Liver (tissue), 9 donors: ENCODE results near the gene SPAG9. TPM values are rescaled to one million over a fixed set of nuclear protein-coding genes. Genes with fewer than 3 reads are reported as not detected.
A peak's percentile ranks its signal among the peaks of the same experiment; 100 is the strongest.

ENCODE experiments used
- DNase-seq: peaks from one replicate; pipeline ENCODE4 v3.0.0-alpha.2; 2017; ENCODE audit warnings: low spot score
- H3K27ac ChIP-seq, 2 donors: one replicate each; pipeline ENCODE4 v1.7.0; 2013; ENCODE audit warnings: inconsistent platforms in 2 of 2, low read length in 2 of 2, control low read depth in 1 of 2, low read depth in 1 of 2, mild to moderate bottlenecking in 1 of 2
- H3K27me3 ChIP-seq, 4 donors: one replicate each; pipeline versions ENCODE4 v1.6.1 to v1.7.0; 2013; ENCODE audit warnings: low read length in 3 of 4, inconsistent platforms in 1 of 4, mild to moderate bottlenecking in 1 of 4, moderate library complexity in 1 of 4; ENCODE audit not compliant: control insufficient read depth in 4 of 4, insufficient read depth in 4 of 4
- H3K36me3 ChIP-seq, 4 donors: one replicate each; pipeline versions ENCODE4 v1.6.1 to v1.7.0; 2013; ENCODE audit warnings: low read length in 3 of 4, mild to moderate bottlenecking in 3 of 4, low read depth in 1 of 4, moderate library complexity in 1 of 4; ENCODE audit not compliant: control insufficient read depth in 4 of 4, insufficient read depth in 3 of 4
- H3K4me1 ChIP-seq, 4 donors: one replicate each; pipeline versions ENCODE4 v1.6.1 to v1.7.0; 2013; ENCODE audit warnings: low read length in 3 of 4, mild to moderate bottlenecking in 3 of 4, moderate library complexity in 1 of 4; ENCODE audit not compliant: control insufficient read depth in 4 of 4, insufficient read depth in 4 of 4
- H3K4me3 ChIP-seq, 3 donors: one replicate each; pipeline versions ENCODE4 v1.6.1 to v1.7.0; 2013; ENCODE audit warnings: low read length in 3 of 3, control low read depth in 1 of 3, low read depth in 1 of 3, mild to moderate bottlenecking in 1 of 3
- H3K9ac ChIP-seq, 2 donors: one replicate each; pipeline ENCODE4 v1.7.0; 2013; ENCODE audit warnings: low read length in 2 of 2, mild to moderate bottlenecking in 2 of 2, moderate library complexity in 2 of 2, control low read depth in 1 of 2, low read depth in 1 of 2
- H3K9me3 ChIP-seq, 4 donors: one replicate each; pipeline versions ENCODE4 v1.6.1 to v1.7.0; 2013; ENCODE audit warnings: low read length in 3 of 4; ENCODE audit not compliant: control insufficient read depth in 4 of 4
- ATF3 ChIP-seq: IDR thresholded peaks from 2 replicates; pipeline ENCODE4 v1.6.1; 2016; ENCODE audit warnings: antibody characterized with exemption
- CTCF ChIP-seq: fragments of 150-350 bp; IDR thresholded peaks from 2 replicates; pipeline ENCODE4 v1.5.1; 2017; ENCODE audit warnings: improper control_type of control experiment, low read depth, low read length; ENCODE audit not compliant: missing input control
- EGR1 ChIP-seq, 2 donors: IDR thresholded peaks; 2 replicates each; pipeline ENCODE4 v1.6.1; 2016 to 2018; ENCODE audit warnings: antibody characterized with exemption in 2 of 2, low read depth in 2 of 2
- FOXA2 ChIP-seq: IDR thresholded peaks from 2 replicates; pipeline ENCODE4 v1.6.1; 2016; ENCODE audit warnings: antibody characterized with exemption
- GABPA ChIP-seq, 2 donors: IDR thresholded peaks in 1 of 2; conservative IDR thresholded peaks in 1 of 2; 2 replicates each; pipeline ENCODE4 v1.6.1; 2016; ENCODE audit warnings: antibody characterized with exemption in 2 of 2, mild to moderate bottlenecking in 1 of 2, moderate library complexity in 1 of 2
- HNF4A ChIP-seq, 2 donors: conservative IDR thresholded peaks; 2 replicates each; pipeline ENCODE4 v1.6.1; 2016; ENCODE audit warnings: antibody characterized with exemption in 2 of 2, mild to moderate bottlenecking in 2 of 2
- HNF4G ChIP-seq: IDR thresholded peaks from 2 replicates; pipeline ENCODE4 v1.6.1; 2016; ENCODE audit warnings: antibody characterized with exemption
- JUND ChIP-seq, 2 donors: IDR thresholded peaks; 2 replicates each; pipeline ENCODE4 v1.6.1; 2016; ENCODE audit warnings: antibody characterized with exemption in 2 of 2
- MAX ChIP-seq: IDR thresholded peaks from 2 replicates; pipeline ENCODE4 v1.6.1; 2016; ENCODE audit warnings: antibody characterized with exemption
- RAD21 ChIP-seq, 2 donors: IDR thresholded peaks; 2 replicates each; pipeline ENCODE4 v1.6.1; 2016; ENCODE audit warnings: antibody characterized with exemption in 2 of 2, mild to moderate bottlenecking in 2 of 2
- RXRA ChIP-seq, 2 donors: IDR thresholded peaks; 2 replicates each; pipeline ENCODE4 v1.6.1; 2017 to 2018; ENCODE audit warnings: antibody characterized with exemption in 2 of 2, mild to moderate bottlenecking in 1 of 2
- SP1 ChIP-seq: IDR thresholded peaks from 2 replicates; pipeline ENCODE4 v1.6.1; 2018; ENCODE audit warnings: antibody characterized with exemption, mild to moderate bottlenecking
- TAF1 ChIP-seq: conservative IDR thresholded peaks from 2 replicates; pipeline ENCODE4 v1.6.1; 2016; ENCODE audit warnings: antibody characterized with exemption, mild to moderate bottlenecking
- YY1 ChIP-seq: IDR thresholded peaks from 2 replicates; pipeline ENCODE4 v1.6.1; 2016; ENCODE audit warnings: antibody characterized with exemption, mild to moderate bottlenecking
- ZBTB33 ChIP-seq: IDR thresholded peaks from 2 replicates; pipeline ENCODE4 v1.6.1; 2016; ENCODE audit warnings: antibody characterized with exemption
- WGBS: extraction: QIAGEN DNeasy Blood & Tissue Kit; methylation state at CpG from one replicate; pipeline ENCODE4 v1.1.7; 2013; 5-methylcytosine and 5-hydroxymethylcytosine counted together
- polyA plus RNA-seq, 2 donors: library from polyadenylated mRNA; stranded (reverse) in 1 of 2; unstranded in 1 of 2; fragments of 200-250 nt in 1 of 2; fragments of >200 nt in 1 of 2; fragmentation: Nextera tagmentation in 1 of 2; extraction: Ambion mirVana in 1 of 2; gene quantifications; one replicate each; pipeline versions ENCODE4 v1.2.1 to v1.2.3, GENCODE V29; 2013 to 2015
- total RNA-seq, 2 donors: library from RNA; depleted of rRNA; stranded (reverse); fragments of >200 nt; gene quantifications; one replicate each; pipeline ENCODE4 v1.2.3, GENCODE V29; 2014
- donor health status: healthy.
- donor health status: healthy.
- donor health status: healthy.
- donor health status: healthy.
- donor health status: healthy.

SPAG9 gene
- total and polyA plus RNA-seq, 4 donors: 12.0 to 94.0 (median 18.4) TPM

- Histone ChIP-seq H3K4me3 (no peak overlapping the region), H3K27me3 (no peaks in the 10 kb centered on the region), H3K9me3 (no peaks in the 10 kb centered on the region), H3K27ac (no peak overlapping the region), H3K36me3 (peaks cover 7 to 52% (median 36%) of the 10 kb centered on the region in 4 donors), H3K9ac (no peak overlapping the region), H3K4me1 (peaks cover 0 to 8% (median 6%) of the 10 kb centered on the region in 4 donors)
- TF ChIP-seq RAD21 (IDR thresholded peaks at IDR 0.05) (peak; percentile 89 to 92), ZBTB33 (no peak), ATF3 (no peak), YY1 (no peak), CTCF (peak; percentile 48)
- 97% methylated on average over 1 of the region's 1 CpG for WGBS
- no peak for DNase-seq
Measured at GRCh38 chr17:51000835-51001638, 119.6 kb downstream of the SPAG9 start.

- no peak for TF ChIP-seq TAF1
- no peak for TF ChIP-seq HNF4G
- TF ChIP-seq EGR1 (IDR thresholded peaks at IDR 0.05; ENCODE audit: low read depth in 2 of 2): no peak
- no peak for TF ChIP-seq SP1
- no peak for TF ChIP-seq JUND (IDR thresholded peaks at IDR 0.05)
- TF ChIP-seq RAD21 (IDR thresholded peaks at IDR 0.05): no peak
- TF ChIP-seq RXRA (IDR thresholded peaks at IDR 0.05): no peak
- no peak for TF ChIP-seq ATF3
- no peak for TF ChIP-seq HNF4A (conservative IDR thresholded peaks at IDR 0.05)
- no peak for TF ChIP-seq GABPA (IDR thresholded peaks at IDR 0.05 in 1 of 2, conservative IDR thresholded peaks at IDR 0.05 in 1 of 2)
- no peak for TF ChIP-seq FOXA2
- TF ChIP-seq MAX: no peak
Measured at GRCh38 chr17:50995668-50996067, 125.0 kb downstream of the SPAG9 start.

More at GRCh38 chr17:50995668-50996067, 125.0 kb downstream of the SPAG9 start:
- 100% methylated on average over 2 of the region's 2 CpGs for WGBS
- Histone ChIP-seq H3K9ac (no peak overlapping the region), H3K9me3 (no peaks in the 10 kb centered on the region), H3K4me3 (no peak overlapping the region), H3K36me3 (peaks cover 11 to 76% (median 63%) of the 10 kb centered on the region in 4 donors), H3K27me3 (no peaks in the 10 kb centered on the region), H3K27ac (no peak overlapping the region), H3K4me1 (no peaks in the 10 kb centered on the region)
- no peak for DNase-seq
